ENCODE data around the gene BRD1. TPM values are rescaled to one million over a fixed set of nuclear protein-coding genes. Genes with fewer than 3 reads are reported as not detected.

The BRD1 gene
- total and polyA plus RNA-seq, 8 donors: 14.0 to 26.3 (median 17.8) TPM

DNA sequence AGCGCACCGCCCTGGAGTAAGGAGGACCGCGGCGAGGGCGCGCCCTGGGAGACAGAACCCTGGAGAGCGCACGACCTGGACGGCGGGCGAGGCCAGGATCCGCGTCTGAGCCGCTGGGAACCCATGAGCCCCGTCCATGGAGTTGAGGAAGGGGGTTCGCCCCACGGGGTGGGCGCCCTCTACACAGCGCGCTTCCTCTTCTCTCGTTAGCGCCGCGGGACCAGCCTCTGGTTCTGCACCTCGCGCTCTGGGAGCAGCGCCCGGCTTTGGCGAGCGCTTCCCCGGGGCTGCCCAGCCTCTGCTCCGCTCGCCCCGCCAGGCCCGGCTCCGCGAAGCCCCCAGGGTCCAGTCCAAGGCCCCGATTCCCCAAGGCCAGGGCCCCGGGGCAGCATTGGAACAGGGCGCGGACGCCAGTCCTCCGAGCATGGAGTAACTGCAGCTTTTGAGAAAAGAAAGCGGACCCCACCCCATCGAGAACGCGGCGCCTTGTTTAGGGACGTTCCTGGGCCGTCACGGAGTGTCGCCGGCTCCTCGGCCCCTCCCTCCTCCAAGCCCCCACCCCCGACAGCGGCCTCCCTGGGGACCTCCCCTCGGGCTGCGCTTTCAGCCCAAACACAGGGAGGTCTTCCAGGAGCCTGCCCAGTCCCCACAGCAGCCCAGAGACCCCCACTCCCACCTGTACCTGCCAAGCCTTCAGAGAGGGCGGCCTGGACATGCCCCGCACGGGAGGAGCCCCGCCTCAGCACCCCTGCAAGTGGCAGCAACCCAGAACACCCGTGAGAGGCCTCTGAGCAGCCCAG, 56.2 kb downstream of the BRD1 start:
- no peak for ATAC-seq

DNA sequence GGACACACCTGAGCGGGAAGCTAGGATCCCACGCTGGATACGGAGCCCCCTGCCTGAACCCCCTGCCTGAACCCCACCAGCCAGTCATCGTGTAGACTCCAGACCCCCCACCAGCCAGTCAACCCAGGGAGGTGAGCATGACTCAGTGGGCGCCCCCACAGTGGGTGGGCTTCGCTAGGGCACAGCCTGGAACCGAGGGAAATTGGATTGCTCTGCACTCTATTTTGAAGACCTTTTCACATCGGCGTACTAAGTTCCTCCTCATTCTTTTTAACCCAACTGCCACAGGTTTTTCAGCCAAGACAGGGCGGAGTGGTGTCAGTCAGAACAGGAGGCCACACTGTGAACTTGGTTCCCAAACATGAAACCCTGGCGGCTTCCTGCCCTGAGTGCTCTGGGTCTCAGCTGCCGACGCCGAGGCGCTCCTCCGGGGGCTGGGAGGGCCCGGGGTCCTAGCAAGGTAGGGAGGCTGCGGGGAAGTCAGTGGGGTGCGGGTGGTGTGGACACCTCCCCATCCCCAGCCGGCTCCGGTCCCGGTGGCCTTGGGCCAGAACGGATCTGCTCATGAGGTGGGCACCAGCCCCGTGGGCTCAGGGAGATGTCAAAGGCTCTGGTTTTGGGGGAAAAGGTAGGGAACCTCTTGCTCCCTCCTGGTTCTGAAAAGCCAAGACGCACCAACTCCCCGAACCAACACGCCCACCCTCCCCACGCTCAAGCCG, 57.0 kb downstream of the BRD1 start:
- TF ChIP-seq, protein P1, sequence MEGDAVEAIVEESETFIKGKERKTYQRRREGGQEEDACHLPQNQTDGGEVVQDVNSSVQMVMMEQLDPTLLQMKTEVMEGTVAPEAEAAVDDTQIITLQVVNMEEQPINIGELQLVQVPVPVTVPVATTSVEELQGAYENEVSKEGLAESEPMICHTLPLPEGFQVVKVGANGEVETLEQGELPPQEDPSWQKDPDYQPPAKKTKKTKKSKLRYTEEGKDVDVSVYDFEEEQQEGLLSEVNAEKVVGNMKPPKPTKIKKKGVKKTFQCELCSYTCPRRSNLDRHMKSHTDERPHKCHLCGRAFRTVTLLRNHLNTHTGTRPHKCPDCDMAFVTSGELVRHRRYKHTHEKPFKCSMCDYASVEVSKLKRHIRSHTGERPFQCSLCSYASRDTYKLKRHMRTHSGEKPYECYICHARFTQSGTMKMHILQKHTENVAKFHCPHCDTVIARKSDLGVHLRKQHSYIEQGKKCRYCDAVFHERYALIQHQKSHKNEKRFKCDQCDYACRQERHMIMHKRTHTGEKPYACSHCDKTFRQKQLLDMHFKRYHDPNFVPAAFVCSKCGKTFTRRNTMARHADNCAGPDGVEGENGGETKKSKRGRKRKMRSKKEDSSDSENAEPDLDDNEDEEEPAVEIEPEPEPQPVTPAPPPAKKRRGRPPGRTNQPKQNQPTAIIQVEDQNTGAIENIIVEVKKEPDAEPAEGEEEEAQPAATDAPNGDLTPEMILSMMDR (IDR thresholded peaks at IDR 0.05): no peak
- DNase-seq (peak in 2 of 6 donors; percentile 60 to 75), FAIRE-seq (no peak), ATAC-seq (no peak)
- 80 to 88% methylated on average over 28 to 29 of the region's 29 CpGs for WGBS, 2 donors
- Histone ChIP-seq H3K4me3 (no peak overlapping the region), H3K36me3 (peaks cover 3 to 30% (median 5%) of the 10 kb centered on the region in 3 donors), H3K27ac (no peak overlapping the region), H3K9me3 (no peaks in the 10 kb centered on the region), H3K27me3 (no peaks in the 10 kb centered on the region), H3K4me1 (no peaks in the 10 kb centered on the region)
- intact Hi-C loops (cut with DNase I): no loop called here

More for the DNA sequence above, 56.2 kb downstream of the BRD1 start:
- Histone ChIP-seq H3K27me3 (no peaks in the 10 kb centered on the region), H3K9me3 (no peaks in the 10 kb centered on the region), H3K36me3 (peaks cover 3 to 32% (median 5%) of the 10 kb centered on the region in 3 donors), H3K4me3 (no peak overlapping the region), H3K27ac (no peak overlapping the region), H3K4me1 (no peaks in the 10 kb centered on the region)
- intact Hi-C loops (cut with DNase I): no loop called here
- WGBS, 2 donors: 75 to 78% methylated on average over 58 to 64 of the region's 64 CpGs
- FAIRE-seq (no peak), DNase-seq (peak in 1 of 6 donors; percentile 60)
- TF ChIP-seq, protein P1 (IDR thresholded peaks at IDR 0.05): no peak

DNA sequence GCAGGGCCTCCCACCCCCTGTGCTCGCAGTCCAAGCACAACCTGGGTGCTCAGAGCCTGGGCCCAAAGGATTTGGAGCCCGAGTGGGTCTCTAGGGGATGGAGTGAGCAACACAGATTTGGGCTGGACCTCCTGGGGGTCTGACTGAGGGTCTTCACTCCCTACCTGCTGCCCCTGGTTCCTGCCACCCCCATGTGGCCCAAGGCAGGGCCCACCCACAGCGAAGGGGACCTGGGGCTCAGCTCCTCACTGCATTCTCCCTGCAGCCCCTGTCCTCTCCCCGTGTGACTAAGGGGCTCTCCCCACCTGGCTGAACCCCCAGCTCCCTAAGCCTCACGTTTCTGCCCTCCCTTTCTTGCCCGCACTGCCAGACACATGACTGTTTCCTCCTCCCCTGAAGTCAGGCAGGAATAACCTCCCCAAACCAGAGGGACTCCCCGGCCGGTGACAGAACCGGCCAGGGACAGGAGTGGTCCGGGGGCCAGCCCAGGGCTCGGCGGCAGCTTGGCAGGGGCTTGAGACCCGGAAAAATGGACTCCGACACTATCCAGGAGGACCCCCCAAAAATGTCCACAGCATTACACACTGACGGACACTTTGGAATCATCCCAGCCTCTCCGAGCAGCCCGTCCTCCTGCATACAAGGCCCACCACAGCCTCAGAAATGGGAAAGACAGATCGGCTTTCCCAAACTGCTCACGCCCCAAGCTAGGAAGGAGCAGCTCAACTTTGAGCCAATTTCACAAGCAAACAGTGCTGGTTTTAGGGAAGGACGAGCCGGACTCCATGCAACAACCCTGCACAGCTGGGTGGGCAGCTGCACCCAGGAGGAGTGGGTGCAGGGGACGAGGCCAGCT, 57.8 kb downstream of the BRD1 start:
- 80 to 81% methylated on average over 22 of the region's 22 CpGs for WGBS, 2 donors
- peaks cover 0 to 23% (median 3%) of the 10 kb centered on the region in 3 donors for H3K36me3 ChIP-seq
- H3K27me3 ChIP-seq: no peaks in the 10 kb centered on the region
- TF ChIP-seq, protein P1 (IDR thresholded peaks at IDR 0.05): no peak
- no peak overlapping the region for H3K4me3 ChIP-seq
- DNase-seq: peak in 3 of 6 donors; percentile 13 to 47 (median 30)
- H3K27ac ChIP-seq: no peak overlapping the region
- H3K4me1 ChIP-seq: no peaks in the 10 kb centered on the region
- no peak for FAIRE-seq
- no peaks in the 10 kb centered on the region for H3K9me3 ChIP-seq
- intact Hi-C loops (cut with DNase I): loop anchor here in 1 of 3 donors (10.0 kb wide), 1 partner anchor 265 kb away; no protein-coding TSS in a partner anchor
- ATAC-seq: no peak

DNA sequence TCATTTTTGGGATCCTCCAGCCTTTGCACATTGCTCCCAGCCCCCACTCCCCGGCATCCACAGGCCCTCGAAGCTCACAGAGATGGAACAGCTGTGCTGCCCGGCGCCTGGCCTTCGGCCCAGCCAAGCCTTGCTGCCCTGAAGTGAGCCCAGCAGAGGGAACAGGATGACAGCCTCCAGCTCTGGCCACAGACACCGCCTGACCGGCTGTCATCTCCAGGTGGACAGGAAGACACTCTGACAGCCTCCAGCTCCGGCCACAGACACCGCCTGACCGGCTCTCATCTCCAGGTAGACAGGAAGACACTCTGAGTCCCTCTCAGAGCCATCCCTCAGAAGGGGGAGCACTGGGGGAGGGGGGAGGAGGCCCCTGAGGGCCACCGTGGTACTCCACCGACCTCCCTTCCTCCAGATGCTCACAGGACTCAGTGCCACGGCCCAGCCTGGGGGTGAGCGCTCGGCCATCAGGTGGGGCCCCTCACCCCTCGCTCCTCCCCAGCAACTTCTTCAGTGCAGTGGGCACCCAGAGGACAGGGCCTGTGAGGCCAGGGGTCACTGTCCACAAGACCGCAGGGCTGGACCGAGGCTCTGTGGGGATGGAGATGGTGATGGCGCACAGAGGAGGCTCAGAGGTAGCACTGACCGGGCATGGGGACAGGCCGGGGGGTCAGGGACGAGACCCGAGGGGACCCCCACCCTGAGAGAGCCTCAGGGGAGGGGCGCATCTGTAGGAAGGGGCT, 58.6 kb downstream of the BRD1 start:
- Histone ChIP-seq H3K27me3 (no peaks in the 10 kb centered on the region), H3K9me3 (no peaks in the 10 kb centered on the region), H3K4me3 (no peak overlapping the region), H3K36me3 (peaks cover 0 to 15% (median 2%) of the 10 kb centered on the region in 3 donors), H3K27ac (no peak overlapping the region), H3K4me1 (no peaks in the 10 kb centered on the region)
- intact Hi-C loops (cut with DNase I): loop anchor here in 1 of 3 donors (10.0 kb wide), 1 partner anchor 266 kb away; no protein-coding TSS in a partner anchor
- FAIRE-seq (no peak), DNase-seq (peak in 3 of 6 donors; percentile 22 to 72 (median 58)), ATAC-seq (peak; percentile 10 to 69 (median 42))
- WGBS, 2 donors: 68 to 75% methylated on average over 24 of the region's 24 CpGs
- TF ChIP-seq, protein P1 (IDR thresholded peaks at IDR 0.05): no peak
